Activated CD8-positive, alpha-beta memory T cell treated with anti-CD3 and anti-CD28 coated beads for 24 hours (primary cell): ENCODE measurements around the gene CAMK2D.

Source experiments
- DNase-seq: peaks from one replicate; pipeline ENCODE4 v3.0.0-alpha.2; 2020

CAMK2D gene

GRCh38 chr4:113505044-113505443 is 256.5 kb downstream of the CAMK2D start:
- DNase-seq = no peak

DNA sequence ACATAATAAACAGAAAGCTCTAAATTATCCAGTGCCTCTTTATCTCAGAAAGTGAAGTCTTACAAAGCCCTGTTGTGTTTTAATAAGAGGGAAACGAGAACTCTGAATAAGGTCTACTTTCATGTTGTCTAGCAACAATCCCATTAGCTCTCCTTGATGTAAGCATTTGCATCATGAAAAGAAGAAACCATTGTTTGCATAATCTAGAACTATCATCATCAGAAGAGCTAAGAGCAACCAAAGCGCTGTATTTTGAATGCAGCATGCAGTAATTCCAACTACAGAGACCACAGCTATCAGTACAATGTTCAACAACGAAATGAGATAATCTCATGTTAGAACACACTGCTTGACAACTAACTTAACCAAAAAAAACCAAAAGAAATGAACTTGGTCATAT is 257.1 kb downstream of the CAMK2D start:
- DNase-seq = no peak

GRCh38 chr4:113503691-113504090 is 257.8 kb downstream of the CAMK2D start:
- no peak for DNase-seq

- DNase-seq = no peak
Measured at GRCh38 chr4:113502906-113503305, 258.6 kb downstream of the CAMK2D start.

DNA sequence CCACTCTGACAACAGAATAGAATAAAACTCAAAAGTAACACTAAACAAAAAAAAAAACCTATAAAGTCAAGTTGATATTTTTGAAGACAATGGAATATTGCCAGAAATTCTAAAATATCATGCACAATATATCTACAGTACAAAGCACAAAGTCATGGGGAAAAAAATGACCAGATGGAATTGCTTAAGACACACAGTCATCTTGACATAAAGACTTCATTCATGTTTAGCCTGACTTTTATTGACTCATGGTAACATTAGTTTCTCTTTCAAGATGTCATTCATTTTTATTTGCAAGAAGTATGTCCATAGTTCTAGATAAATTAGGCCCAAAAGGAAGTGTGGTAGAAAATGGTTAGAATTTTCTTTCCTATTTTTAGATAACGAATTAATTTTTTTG is 259.1 kb downstream of the CAMK2D start:
- DNase-seq = no peak

DNA sequence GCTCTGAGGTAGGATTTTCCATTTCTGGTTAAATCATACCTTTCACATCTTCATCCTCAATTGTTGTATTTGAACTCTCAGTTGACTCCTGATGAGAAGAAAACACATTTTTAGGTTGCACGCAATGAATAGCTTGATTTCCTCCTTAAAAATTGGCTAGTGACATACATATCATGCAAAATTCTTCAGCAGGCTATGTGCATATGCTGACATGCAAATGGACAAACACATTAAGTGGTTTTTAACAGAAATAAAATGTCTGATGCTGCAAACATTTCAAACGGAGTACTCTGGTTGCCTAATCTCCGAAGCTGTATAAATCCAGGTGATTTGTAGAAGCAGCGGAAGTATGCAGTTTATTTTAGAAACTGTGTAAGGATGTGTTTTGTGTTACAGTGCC is 261.1 kb downstream of the CAMK2D start:
- DNase-seq = no peak

DNA sequence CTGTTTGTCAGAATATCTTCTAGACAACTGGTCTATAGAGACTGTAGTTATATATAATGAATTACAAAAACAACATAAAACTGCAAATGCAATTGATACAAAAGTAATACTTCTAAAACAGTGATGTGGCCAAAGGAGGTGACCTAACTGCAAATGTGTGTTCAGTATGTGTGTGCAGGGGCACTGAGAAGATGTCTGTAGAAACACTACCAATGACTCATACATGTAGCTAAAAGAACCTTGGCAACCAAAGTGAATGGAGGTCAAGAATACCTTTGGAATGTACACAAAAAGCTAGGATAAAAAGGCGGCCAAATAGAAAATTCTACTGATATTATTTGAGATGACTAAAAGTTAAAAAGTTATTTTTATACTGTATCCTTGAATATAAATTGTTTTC is 261.8 kb downstream of the CAMK2D start:
- DNase-seq = no peak

GRCh38 chr4:113499166-113499565 is 262.4 kb downstream of the CAMK2D start:
- no peak for DNase-seq

DNA sequence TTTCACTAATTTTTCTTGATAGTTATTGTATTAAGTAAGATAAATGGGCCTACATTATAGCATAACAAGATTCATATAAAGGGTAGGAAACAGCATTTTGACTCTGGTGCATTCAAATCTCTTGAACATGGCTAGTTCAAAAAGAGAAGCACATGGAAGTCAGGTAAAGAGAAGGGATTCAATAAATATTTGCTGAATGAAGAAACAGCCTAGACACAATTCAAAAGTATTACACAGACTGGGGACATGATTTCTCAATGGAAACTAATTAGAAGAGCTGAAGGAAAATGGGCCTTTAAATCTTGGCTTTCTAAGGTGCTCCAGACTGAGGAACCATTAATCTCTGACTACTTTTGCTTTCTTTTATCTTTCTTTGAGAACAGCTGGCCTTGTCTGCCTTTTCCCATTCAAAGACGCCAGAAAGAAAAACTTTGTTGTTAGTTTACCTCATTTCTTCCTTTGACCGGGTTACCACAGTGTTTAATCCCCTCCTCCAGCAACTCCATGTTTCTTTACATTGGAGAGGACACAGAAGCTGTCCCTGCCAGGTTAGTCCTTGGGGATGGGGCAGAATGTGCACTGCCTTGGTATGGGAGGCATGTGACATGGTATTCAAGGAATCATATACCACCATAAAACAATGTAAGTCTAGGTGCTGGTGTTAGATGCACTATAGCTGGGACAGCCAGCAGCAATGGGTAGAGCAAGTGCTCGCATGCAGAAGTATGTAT is 264.2 kb downstream of the CAMK2D start:
- no peak for DNase-seq

DNA sequence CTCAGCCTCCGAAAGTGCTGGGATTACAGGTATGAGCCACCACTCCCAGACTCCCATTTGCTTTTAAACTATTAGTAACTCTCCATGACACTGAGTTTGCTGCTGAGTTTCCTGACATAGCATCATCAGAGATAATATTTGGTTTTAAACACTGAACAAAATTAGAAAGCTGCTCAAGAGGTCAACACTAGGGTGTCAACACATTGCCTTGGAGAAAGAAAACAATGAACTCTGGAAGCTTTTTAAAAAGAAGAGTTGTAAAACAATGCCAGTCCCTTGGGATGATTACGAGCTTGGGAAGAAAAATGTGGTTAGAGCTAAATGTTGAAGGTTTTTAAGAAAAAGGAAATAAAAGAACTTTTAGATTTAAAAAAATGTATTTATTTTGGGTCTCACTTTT is 264.8 kb downstream of the CAMK2D start:
- DNase-seq = no peak

- no peak for DNase-seq
Measured at GRCh38 chr4:113495790-113496189, 265.7 kb downstream of the CAMK2D start.

GRCh38 chr4:113483131-113483530 is 278.4 kb downstream of the CAMK2D start:
- DNase-seq = no peak

GRCh38 chr4:113482325-113482724 is 279.2 kb downstream of the CAMK2D start:
- no peak for DNase-seq

DNA sequence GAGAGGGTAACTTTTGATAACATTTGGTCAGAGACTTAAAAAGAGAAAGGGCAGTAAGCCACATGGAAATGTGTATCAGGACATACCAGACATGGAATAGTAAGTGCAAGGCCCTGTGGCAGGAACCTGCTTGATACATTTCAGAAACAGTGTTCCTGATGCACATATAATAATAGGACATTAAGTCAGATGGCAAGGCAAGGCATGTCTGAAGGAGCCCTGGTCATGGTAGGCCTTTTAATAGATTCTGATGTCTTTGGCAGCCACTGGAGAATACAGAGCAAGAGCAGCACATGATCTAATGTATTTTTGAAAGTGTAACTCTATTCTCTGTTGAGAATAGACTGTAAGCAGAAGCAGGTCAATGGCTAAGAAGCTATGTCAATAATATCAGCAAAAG is 279.7 kb downstream of the CAMK2D start:
- no peak for DNase-seq

GRCh38 chr4:113480109-113480508 is 281.4 kb downstream of the CAMK2D start:
- no peak for DNase-seq

DNA sequence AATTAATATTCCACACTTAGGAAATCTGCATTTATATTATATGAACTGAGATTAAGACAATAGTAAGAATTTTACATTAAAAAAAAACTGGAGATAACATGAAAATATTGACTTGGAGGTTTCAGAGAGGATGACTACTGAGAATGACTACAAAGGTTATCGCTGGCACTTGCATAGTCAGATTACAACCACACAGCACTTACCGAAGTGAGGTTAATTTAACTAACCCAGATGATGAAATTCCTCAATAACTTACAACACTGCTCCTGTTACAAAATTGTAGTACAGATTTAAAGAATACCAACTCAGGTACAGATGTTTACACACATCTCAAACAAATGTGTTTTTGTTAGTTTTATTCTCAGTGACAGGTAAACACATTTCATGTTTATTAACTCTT is 283.5 kb downstream of the CAMK2D start:
- DNase-seq = no peak

- peak; percentile 67 for DNase-seq
Measured at GRCh38 chr4:113476800-113477199, 284.7 kb downstream of the CAMK2D start.

DNA sequence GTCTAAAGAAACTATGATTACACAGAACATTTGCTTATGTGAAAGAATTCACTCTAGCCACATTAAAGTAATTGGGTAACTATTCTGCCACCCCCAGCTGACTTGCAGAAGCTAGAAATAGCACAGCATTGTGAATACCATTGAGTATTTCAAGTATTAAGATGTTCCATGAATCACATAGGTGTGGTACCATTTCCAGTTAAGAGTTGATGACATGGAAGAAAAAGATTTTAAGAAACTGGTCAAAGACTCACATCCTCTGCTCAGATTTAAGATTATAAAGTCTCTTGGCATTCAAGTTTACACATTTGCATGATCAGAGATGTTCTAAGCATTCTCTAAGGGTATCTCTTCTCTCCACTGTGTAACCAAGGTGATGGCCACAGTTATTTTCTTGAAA is 287.5 kb downstream of the CAMK2D start:
- no peak for DNase-seq

GRCh38 chr4:113472864-113473263 is 288.7 kb downstream of the CAMK2D start:
- no peak for DNase-seq

DNA sequence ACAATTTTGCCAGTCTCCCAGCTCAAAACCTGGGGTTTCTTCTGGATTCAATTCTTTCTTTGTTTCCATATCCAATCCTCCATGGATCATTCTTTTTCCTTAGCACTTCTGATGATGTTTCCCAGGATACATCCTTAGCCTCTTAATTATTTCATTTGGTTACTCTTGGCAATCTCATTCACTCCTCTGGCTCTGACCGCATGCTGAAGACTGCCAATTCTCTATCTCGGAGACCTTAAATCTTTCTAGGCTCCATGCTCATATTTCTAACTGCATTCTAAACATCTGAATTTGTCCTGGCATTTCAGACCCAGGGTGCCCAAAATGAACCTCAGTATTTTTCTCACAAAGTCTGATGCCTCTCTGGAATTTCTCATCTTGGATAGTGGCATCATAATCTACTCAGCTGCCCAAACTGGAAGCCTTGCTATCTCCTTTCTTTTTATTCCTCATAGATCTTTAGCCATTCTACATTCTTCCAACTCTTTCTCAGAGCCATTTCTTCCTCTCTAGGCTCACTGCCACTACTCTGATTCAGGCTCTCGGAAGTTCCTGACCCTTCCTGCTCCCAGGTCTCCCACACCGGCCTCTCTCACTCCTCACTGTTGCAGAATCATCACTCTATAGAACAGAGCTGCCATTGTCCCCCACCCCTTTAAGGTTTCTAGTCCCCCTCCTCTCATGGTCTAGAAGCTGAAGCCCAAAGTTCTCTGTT is 290.2 kb downstream of the CAMK2D start:
- DNase-seq = no peak

- DNase-seq = no peak
Measured at GRCh38 chr4:113469926-113470325, 291.6 kb downstream of the CAMK2D start.

GRCh38 chr4:113469023-113469390 is 292.5 kb downstream of the CAMK2D start:
- no peak for DNase-seq

DNA sequence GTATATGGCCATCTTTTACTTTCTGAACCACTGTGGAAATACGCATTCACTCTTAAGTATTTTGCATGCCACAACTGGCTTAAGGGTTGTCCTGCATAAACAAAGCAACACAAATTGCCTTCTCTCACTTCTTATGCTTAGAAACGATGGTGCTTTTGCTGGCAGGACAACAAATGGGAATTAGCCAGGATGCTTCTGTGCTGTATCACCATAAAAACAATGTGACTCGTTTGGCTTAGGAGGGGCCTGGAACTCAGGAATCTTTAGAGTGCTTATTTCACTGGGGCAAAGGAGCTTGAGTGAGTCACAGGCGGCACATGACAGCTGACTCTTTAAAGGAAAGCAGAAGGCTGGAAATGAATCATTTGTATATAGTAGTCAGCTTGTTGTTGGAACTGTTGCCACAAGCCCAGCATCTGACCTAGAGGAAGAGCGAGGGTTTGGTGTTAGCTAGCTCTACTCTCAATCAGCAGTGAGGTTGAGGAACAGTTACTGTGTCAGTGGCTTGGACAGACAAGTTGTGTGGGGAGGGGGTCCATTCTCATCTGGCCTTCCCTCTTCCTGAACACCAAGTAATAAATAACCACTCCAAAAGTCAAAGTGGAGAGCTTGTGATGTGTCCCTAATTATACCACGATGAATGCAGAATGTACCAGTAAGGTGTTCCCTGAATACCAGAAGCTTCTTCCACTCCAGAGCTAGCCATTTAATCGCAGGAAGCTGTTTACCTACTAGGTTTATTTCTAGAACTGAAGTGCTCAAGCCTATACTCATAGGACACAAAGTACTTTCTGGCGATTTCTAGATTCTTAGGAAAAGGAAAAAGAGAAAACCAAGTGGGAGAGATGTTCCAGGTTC is 293.1 kb downstream of the CAMK2D start:
- no peak for DNase-seq

DNA sequence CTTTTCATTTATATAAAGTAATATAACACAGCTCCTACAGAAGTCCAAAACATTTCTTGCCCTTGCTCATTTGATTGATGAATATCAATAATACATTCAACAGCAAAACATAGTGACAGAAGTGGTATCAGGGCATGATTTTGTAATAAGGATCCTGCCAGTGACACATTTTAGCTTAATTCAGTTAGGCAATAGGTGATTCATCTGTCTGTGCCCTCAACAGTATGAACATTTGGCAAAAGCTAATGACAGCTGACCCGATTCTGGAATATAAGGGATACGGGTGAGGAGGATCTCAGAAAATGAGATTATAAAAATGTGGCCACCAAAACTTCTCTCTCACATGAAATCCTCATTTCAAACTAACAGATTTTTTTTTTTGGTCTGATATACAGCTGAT is 294.0 kb downstream of the CAMK2D start:
- no peak for DNase-seq
